ENCODE results near the gene NUP210L.
"Not testable (repeated sequence)": the region's sequence is repeated elsewhere in the genome, so short reads cannot be mapped to it uniquely, and the experiment has no call there.

NUP210L gene

GRCh38 chr1:154093699-154094098 is 61.2 kb downstream of the NUP210L start:
- no peak for TF ChIP-seq CTCF (IDR thresholded peaks at IDR 0.05)
- H3K9me3 Mint-ChIP-seq: no peaks in the 10 kb centered on the region
- no peak overlapping the region for H3K27ac Mint-ChIP-seq
- no peaks in the 10 kb centered on the region for H3K36me3 Mint-ChIP-seq (ENCODE audit: low read depth)
- no peak for DNase-seq
- no peaks in the 10 kb centered on the region for H3K4me1 Mint-ChIP-seq
- no peak overlapping the region for H3K4me3 Mint-ChIP-seq
- H3K27me3 Mint-ChIP-seq (ENCODE audit: low read depth, poor library complexity): peaks cover 11% of the 10 kb centered on the region

- DNase-seq: no peak
- peaks cover 19% of the 10 kb centered on the region for H3K27me3 Mint-ChIP-seq (ENCODE audit: low read depth, poor library complexity)
- no peak overlapping the region for H3K4me3 Mint-ChIP-seq
These were observed 63.2 kb downstream of the NUP210L start for GRCh38 chr1:154091706-154092105.

GRCh38 chr1:154087574-154087973 is 67.3 kb downstream of the NUP210L start:
- TF ChIP-seq CTCF (IDR thresholded peaks at IDR 0.05): no peak
- no peak overlapping the region for H3K27ac Mint-ChIP-seq
- H3K27me3 Mint-ChIP-seq (ENCODE audit: low read depth, poor library complexity): peaks cover 25% of the 10 kb centered on the region
- no peaks in the 10 kb centered on the region for H3K4me1 Mint-ChIP-seq
- H3K9me3 Mint-ChIP-seq: peaks cover 23% of the 10 kb centered on the region
- no peak for DNase-seq
- H3K36me3 Mint-ChIP-seq (ENCODE audit: low read depth): no peaks in the 10 kb centered on the region
- H3K4me3 Mint-ChIP-seq: no peak overlapping the region

More at GRCh38 chr1:154091706-154092105, 63.2 kb downstream of the NUP210L start:
- Mint-ChIP-seq H3K36me3 (ENCODE audit: low read depth) (no peaks in the 10 kb centered on the region), H3K27ac (no peak overlapping the region), H3K9me3 (peaks cover 5% of the 10 kb centered on the region), H3K4me1 (no peaks in the 10 kb centered on the region)
- no peak for TF ChIP-seq CTCF (IDR thresholded peaks at IDR 0.05)

GRCh38 chr1:154083057-154083456 is 71.8 kb downstream of the NUP210L start:
- H3K27ac Mint-ChIP-seq: not testable (repeated sequence)

GRCh38 chr1:154081386-154082126 is 73.3 kb downstream of the NUP210L start:
- H3K27me3 Mint-ChIP-seq (ENCODE audit: low read depth, poor library complexity): peaks cover 10% of the 10 kb centered on the region
- TF ChIP-seq CTCF (IDR thresholded peaks at IDR 0.05): no peak
- no peak for DNase-seq
- H3K4me3 Mint-ChIP-seq: no peak overlapping the region
- H3K4me1 Mint-ChIP-seq: no peaks in the 10 kb centered on the region
- no peak overlapping the region for H3K27ac Mint-ChIP-seq
- no peaks in the 10 kb centered on the region for H3K36me3 Mint-ChIP-seq (ENCODE audit: low read depth)
- H3K9me3 Mint-ChIP-seq: peaks cover 24% of the 10 kb centered on the region

More at GRCh38 chr1:154083057-154083456, 71.8 kb downstream of the NUP210L start:
- Mint-ChIP-seq H3K9me3 (peaks cover 26% of the 10 kb centered on the region), H3K27me3 (ENCODE audit: low read depth, poor library complexity) (peaks cover 14% of the 10 kb centered on the region)
- H3K4me3 Mint-ChIP-seq; H3K36me3 Mint-ChIP-seq (ENCODE audit: low read depth); DNase-seq; H3K4me1 Mint-ChIP-seq: not testable (repeated sequence)

- no peak overlapping the region for H3K4me3 Mint-ChIP-seq
- H3K4me1 Mint-ChIP-seq: no peaks in the 10 kb centered on the region
- peaks cover 20% of the 10 kb centered on the region for H3K9me3 Mint-ChIP-seq
- H3K27ac Mint-ChIP-seq: no peak overlapping the region
- no peak for TF ChIP-seq CTCF (IDR thresholded peaks at IDR 0.05)
- H3K27me3 Mint-ChIP-seq (ENCODE audit: low read depth, poor library complexity): peaks cover 26% of the 10 kb centered on the region
- no peaks in the 10 kb centered on the region for H3K36me3 Mint-ChIP-seq (ENCODE audit: low read depth)
- no peak for DNase-seq
These were observed 78.5 kb downstream of the NUP210L start for GRCh38 chr1:154076413-154076812.
